Stimulated activated CD4-positive, alpha-beta T cell treated with anti-CD3 and anti-CD28 coated beads, TNF-alpha, amount 100 ng/mL, for 48 hours (primary cell): Measurements from ENCODE around the gene KCNMA1.

Experiments used
- DNase-seq, 3 donors: peaks; one replicate each; pipeline ENCODE4 v3.0.0-alpha.2; 2020; ENCODE audit warnings: low read depth in 3 of 3

KCNMA1 gene

GRCh38 chr10:77043420-77043763, 594.2 kb downstream of the KCNMA1 start:
- no peak for DNase-seq

- DNase-seq: no peak
Observed at GRCh38 chr10:77042706-77043419, 594.7 kb downstream of the KCNMA1 start.

DNA sequence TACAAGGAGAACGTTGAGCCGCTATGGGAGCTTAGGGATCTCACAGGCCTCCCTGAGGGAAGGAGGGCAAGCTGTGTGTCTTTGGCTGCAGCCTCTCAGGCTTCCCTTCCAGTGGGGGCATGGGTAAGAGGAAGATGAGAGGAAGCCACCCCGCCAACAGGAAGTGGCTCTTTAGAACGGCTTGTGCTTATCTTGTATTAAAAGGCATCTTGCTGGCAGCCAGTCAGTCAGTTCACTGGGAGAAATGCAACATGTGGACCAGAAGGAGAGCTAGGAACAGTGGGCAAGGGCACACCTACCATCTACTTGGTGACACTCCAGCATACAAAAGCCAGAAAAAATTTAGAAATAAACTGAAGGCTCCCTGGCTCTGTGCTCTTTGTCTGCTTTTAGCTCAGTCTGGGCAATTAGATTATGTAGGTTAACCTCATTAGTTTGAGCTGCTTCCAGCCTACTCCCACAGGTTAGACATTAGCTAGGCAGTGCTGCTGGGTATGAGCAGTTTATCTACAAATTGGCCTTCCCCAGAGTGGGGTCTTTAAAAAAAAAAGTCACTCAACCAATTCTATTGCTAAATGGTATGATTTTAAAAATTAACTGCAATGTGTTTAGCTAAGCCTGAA, 595.9 kb downstream of the KCNMA1 start:
- DNase-seq: no peak

DNA sequence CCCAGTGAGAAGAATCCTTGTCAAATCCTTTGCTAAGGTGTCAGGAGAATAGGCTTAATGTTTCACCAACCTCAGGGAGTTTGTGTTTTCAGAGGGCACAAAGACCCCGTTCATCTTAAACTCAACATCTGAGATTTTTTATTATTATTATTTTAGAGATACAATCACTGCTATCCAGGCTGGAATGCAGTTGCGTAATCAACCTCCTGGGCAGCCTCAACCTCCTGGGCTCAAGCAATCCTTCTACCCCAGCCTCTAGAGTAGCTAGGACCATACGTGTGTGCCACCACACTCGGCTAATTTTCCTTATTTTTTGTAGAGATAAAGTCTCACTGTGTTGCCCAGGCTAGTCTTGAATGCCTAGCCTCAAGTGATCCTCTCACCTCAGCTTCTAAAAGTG, 599.2 kb downstream of the KCNMA1 start:
- no peak for DNase-seq

DNA sequence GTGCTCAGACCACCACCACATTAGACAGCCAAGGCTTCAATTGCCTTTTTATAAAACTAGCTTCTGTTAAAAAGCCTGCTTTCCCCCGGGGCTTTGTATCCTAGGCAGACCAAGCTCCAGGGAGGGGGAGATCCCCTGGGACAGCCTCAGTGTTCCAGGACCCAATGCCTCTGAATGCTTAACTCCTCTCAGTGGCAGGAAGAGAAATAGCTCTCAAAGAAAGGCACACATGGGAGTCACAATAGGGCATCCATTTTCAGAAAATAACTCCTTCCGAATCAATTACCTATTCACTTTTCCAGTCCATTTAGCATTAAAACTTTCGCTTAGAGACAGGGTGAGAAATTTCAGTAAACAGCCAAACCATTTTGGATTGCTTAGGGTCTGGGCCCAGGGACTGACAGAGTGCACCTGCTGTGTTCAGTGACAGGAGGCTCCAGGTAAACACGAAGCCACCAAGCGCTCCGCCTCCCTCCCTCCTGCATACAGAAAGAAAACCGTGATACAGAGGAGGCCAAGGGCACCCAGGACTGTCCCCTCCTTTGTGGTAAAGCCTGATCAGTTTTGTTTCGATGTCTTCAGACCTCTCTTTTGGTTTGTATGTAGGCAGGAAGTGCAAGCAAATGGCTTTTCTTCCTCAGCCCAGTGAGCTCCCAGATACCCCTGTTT, 599.7 kb downstream of the KCNMA1 start:
- no peak for DNase-seq

GRCh38 chr10:77036993-77037734, 600.4 kb downstream of the KCNMA1 start:
- DNase-seq: peak in 1 of 3 donors; percentile 4

DNA sequence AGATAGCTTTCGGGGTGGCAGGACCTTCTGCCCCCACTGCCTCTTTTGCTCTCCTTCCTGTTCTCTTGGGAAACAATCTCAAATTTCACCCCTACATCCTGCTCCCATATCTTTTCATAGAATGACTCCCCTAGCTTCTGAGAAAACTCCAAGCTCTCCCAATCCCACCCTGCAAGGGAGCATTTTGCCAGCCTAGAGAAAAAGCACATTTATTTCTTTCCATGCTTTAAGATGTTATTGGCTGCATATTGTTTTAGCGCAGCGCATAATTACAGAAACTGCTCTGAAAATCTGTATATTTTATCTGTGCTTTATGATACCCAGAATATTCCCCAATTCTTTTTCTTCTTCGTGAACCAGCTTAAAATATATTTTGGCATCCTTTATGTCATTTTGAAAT, 601.3 kb downstream of the KCNMA1 start:
- DNase-seq: no peak

DNA sequence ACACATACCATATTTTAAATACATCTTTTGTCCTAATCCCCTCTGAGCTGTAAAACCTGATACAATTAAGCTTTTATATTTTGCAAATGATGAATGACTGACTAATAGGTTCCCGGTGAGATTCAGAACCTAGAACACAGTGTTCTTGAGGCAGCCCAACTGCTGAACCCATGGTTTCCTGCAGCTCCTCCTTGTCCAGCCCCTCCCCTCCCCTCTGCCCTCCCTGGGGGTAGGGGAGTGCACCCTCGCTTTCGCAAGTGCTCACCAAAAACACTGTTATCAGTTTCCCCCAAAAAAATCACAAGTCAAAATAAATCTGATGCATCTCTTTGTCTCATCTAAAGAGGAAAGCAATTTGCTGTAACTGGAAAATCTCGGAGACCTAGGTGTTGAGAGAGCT, 602.8 kb downstream of the KCNMA1 start:
- DNase-seq: no peak

DNA sequence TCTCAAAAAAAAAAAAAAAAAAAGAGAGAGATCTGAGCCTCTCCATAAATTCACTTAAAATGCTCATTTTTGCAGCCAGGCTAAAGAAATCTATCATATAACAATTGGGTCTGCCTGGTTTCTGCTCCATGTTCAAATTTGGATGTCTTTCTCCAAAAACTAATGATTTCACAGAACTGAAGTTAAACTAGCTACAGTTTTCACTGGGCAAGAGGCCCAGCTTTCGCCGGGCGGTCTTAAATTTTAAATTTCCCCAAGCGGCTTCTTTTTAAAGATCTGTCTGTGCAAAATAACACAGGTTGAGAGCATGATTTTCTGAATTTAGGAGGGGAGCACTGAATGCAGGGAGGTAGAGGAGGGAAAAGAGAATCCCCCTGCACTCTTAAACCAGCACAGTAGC, 603.4 kb downstream of the KCNMA1 start:
- no peak for DNase-seq

DNA sequence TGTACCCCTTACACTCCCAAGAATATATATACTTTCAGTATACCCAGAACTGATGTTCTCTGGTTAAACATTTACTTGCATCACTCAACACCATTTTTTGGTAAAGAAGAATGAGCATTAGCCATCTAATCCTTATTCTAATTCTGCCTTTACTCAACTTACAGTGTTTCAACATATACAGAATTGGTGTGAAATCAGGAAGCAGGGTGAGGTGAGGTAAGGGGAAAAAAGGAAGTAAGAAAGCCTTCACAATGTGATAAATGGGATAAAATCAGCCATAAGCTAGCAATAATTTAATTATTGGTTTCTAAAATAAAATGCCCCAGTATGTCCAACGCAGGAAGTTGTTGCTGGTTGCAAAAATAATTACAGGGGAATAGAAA, 605.4 kb downstream of the KCNMA1 start:
- no peak for DNase-seq

GRCh38 chr10:77031531-77032187, 605.9 kb downstream of the KCNMA1 start:
- DNase-seq: no peak

- DNase-seq: no peak
Observed at GRCh38 chr10:77030974-77031373, 606.6 kb downstream of the KCNMA1 start.

GRCh38 chr10:77029777-77030717, 607.6 kb downstream of the KCNMA1 start:
- no peak for DNase-seq

DNA sequence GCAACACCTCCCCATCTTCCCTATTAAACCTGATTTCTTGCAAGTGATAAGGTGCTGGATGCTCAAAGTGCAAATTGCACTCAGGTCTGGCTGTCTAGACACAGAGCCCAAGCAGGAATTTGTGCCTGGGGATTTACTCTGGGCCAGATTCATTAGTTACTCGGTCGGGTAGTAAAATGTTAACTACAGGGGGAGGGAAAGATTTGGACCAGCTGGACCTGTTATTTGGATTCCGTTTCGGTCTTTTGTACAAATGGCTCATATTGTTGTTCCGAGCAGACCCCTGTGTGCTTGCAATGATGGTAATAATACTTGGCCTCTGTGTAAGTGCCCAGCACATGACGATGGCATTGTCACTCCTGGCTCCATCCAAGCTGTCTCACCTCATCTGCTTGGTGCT, 609.6 kb downstream of the KCNMA1 start:
- DNase-seq: no peak

- no peak for DNase-seq
Observed at GRCh38 chr10:77027576-77027975, 610.0 kb downstream of the KCNMA1 start.

DNA sequence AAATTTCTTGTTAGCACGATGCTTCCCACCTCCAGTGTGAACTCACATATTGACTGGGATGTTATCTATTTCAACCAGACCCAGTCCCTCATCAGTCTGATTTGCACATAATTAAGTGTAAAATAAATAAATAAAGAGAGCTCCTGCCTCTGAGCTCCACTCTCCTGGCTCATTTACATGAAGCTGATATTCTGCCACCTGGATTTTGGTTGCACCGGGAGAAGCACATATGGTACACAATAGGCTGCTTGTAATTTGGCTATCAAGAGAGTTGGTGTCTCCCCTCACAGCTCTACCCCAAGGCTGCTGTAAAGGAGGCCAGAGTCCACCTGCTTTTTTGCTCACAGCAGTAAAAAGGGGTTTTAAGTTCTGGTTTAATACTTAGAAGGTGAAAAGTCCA, 610.5 kb downstream of the KCNMA1 start:
- no peak for DNase-seq

- DNase-seq: no peak
Observed at GRCh38 chr10:77026148-77026547, 611.5 kb downstream of the KCNMA1 start.

DNA sequence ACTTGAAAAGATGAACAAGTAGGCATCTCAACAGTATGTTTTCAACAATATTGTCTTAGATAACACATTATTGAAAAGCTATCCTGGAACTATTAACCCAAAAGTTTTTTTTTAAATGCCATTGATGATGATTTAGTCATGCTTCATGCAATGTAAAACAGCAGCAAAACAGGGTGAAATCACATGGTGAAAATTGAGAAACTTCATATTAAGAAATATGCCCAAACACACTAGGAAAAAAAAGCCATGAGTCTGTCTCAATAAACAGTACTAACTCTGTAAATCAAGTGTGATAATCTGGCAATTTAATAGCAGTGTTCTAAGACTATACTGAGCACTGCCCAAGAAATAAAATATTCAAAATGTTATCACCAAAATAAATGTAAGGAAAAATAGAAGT, 613.1 kb downstream of the KCNMA1 start:
- no peak for DNase-seq

DNA sequence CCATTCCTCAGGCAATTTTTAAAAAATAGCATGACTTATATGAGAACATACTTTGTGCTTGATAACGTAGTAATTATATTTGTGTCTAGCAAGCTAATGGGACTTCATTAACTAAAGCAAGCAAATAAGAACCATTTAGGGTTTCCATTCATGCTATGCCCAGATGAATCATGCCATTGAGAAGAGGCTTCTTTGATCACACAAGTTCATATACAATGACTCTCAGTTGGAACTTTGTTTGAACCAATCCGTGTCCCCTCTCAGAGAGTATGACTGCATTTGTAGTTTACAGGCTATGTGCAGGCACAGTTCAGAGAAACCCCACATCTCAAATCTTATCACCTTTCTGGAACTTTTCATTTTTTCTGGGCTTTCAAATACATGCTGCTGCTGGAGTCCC, 614.2 kb downstream of the KCNMA1 start:
- DNase-seq: no peak

GRCh38 chr10:77022671-77023070, 614.9 kb downstream of the KCNMA1 start:
- no peak for DNase-seq

DNA sequence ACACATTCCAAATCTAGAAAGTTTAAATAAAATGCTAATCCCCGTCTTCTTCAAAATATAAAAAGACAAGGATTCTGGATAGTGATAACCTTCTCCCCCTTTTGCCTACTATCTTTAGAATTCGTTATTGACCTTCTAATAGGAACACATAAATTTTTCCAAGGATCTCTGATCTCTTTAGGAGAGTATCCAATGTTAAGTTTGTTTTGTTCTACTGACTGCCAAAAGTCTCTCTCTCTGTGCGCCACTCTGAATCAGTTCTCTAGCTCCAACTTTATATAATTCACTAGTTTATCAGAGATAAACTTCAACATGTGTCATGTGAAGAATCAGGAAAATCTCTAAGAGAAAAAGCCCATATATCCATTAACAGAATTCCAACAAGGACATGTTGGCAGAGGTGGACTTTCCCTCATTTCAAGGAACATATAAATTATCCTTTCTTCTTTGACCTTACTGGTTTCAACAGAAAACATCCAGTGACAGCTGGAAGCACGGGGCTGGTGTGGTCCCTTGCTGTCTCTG, 615.6 kb downstream of the KCNMA1 start:
- DNase-seq: no peak
